ENCODE results near the gene CDK8.
"Not testable (repeated sequence)": the region's sequence is repeated elsewhere in the genome, so short reads cannot be mapped to it uniquely, and the experiment has no call there.

Gene CDK8

DNA sequence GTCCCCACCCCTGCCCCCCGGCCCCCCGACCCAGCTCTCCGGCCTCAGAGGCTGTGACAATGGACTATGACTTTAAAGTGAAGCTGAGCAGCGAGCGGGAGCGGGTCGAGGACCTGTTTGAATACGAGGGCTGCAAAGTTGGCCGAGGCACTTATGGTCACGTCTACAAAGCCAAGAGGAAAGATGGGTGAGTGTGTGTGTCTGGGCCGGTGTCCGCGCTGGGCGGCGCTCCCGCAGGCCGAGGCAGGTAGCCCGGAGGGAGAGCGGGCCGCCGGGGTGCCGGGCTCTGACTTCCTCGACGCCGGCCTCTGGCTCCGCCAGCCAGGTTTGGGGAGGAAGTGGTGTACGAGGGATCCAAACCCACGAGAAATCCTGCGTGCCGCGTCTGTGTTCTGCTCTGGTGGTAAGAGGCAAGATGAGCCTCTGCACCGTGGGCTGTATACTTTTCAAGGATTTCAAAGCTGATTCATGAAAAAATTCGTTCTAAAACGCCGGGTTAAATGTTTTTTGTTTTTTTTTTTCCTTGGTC lies 718 bp downstream of the CDK8 start:
- DNase-seq: no peak

DNA sequence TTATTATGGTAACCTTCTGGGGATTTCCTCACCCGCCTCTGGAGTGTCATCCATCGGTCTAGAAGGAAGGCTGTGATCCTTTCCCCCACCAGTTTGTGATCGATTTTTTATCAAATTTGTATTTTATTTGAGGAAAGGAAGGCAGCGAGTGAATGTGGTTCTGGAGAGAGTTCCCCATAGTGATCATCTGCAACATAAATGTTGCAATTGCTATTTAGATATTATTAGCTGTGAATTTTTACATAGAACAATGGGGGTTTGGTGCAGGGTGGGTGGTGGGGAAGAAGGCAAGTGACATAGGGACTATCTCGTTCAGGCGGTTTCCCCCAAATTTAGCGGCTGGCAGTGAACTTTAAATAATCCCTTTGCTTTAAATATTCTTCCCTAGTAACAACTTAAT lies 1.2 kb downstream of the CDK8 start:
- DNase-seq: no peak

DNA sequence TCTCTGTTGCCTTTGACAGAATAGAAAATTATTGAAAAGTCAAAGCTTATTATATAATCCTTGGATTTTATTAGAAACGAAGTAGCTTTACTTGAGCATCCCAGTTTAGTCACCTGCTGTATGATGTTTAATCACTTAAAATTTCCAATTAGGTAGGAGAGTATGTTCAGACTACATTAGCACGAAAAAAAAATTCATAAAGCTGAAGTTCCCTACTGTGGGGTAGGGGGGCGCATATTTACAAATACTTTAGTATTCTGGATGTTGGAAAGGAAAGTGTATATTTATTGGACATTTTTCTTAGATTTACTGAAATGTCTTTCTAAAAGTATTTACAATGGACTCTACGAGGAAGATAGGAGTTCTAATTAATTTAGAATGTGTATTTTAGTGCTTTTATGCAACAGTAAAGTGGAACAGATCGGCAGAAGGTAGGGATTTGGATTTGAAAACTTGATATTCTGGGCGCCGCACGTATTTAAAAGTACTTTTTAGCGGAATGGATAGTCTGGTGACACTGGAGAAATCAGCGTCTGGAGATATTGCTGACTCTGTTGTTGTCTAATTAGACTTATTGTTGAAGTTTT lies 1.9 kb downstream of the CDK8 start:
- peak; percentile 28 for DNase-seq

DNA sequence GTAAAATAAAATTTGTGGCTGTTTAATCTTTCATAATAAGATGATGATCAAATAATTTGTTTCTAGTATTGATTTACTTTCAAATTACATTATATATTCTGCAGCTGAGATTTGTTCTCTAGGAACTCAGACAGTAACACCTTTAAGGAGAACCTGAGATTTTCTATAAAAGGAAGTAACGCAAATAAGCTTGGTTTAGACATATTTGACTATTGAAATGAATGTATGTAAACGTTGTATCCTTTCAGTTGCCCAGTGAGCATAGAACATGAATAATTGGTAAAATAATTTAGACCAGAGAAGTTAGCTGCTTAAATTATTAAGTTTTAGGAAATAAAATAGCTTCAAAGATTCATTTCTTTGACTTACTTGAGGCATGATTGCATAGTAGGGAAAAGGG lies 3.1 kb downstream of the CDK8 start:
- no peak for DNase-seq

GRCh38 chr13:26259634-26260033 lies 5.7 kb downstream of the CDK8 start:
- no peak for DNase-seq

GRCh38 chr13:26262156-26262555 lies 8.2 kb downstream of the CDK8 start:
- no peak for DNase-seq

- no peak for DNase-seq
Observed at GRCh38 chr13:26266311-26266710, 12.4 kb downstream of the CDK8 start.

- DNase-seq: no peak
Observed at GRCh38 chr13:26270707-26271106, 16.8 kb downstream of the CDK8 start.

- DNase-seq: no peak
Observed at GRCh38 chr13:26272621-26273020, 18.7 kb downstream of the CDK8 start.

DNA sequence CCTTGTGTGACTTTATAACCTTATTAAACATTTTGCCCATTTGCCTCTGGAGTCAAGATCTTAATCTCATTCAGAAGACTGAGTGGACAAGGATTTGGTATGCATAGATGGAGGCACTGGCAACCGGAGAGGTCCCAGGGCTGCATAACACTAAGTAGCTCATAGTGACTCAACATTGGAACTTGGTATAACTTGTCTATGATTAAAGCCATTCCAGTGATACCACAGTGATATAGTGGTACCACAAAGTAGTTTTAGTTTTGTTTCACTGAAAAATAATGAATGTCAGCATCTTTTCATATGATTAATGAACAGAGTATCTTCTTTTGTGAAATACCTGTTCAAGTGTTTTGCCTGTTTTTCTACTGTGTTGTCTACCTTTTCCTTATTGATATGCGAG lies 26.4 kb downstream of the CDK8 start:
- no peak for DNase-seq

GRCh38 chr13:26280822-26281221 lies 26.9 kb downstream of the CDK8 start:
- no peak for DNase-seq

DNA sequence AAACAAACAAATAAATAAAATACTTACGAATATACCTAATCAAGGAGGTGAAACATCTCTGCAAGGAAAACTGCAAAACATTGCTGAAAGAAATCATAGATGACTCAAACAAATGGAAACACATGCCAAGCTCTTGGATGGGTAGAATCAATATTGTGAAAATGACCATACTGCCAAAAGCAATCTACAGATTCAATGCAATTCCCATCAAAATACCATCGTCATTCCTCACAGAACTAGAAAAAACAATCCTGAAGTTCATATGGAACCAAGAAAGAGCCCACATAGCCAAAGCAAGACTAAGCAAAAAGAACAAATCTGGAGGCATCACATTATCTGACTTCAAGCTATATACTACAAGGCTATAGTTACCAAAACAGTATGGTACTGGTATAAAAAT lies 32.0 kb downstream of the CDK8 start:
- not testable (repeated sequence) for DNase-seq

DNA sequence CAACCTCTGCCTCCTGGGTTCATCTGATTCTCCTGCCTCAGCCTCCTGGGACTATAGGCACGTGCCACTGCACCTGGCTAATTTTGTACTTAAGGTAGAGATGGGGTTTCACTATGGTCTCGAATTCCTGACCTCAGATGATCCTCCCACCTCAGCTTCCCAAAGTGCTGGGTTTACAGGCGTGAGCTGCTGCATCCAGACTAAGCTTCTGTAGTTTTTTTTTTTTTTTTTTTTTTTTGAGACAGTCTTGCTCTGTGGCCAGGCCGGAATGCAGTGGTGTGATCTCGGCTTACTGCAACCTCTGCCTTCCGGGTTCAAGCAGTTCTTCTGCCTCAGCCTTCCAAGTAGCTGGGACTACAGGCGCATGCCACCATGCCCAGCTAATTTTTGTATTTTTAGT lies 34.9 kb downstream of the CDK8 start:
- DNase-seq: not testable (repeated sequence)

- DNase-seq: no peak
Observed at GRCh38 chr13:26295812-26296211, 41.9 kb downstream of the CDK8 start.

DNA sequence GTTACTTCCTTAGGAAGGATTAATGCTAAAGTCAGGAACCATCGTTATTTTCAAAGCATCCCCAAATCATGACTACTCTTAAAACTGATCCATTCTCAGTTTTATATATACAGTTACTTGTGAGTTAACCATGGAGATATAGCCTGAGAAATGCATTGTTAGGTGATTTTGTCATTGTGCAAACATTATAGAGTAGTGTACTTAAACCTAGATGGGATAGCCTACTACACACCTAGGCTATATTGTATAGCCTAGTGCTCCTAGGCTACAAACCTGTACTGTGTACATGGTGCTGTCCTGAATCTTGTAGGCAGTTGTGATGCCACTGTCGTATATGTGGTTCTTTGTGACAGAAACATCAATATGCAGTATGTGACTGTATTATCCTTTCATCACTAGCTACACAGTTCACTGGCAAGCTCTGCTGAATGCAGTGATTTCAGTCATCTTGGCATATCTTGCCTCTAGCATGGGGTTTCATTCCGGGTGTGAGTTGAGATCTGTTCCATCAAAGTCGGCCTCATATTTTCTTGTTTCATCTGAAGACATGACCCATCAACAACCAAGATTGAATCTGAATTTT lies 45.3 kb downstream of the CDK8 start:
- DNase-seq: no peak

DNA sequence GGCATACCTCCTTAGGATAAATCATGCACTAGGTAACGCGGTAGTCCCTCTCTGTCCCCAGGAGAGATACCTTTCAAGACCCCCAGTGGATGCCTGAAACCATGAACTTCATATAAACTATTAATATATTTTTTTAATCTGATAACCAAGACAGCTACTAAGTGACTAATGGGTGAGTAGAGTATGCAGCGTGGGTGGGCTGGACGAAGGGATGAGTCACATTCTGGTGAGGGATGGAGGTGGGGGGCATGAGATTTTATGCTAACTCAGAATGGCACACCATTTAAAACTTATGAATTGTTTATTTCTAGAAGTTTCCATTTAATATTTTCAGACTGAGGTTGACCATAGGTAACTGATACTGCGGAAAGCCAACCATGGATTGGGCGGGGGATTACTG lies 46.2 kb downstream of the CDK8 start:
- no peak for DNase-seq

GRCh38 chr13:26305676-26306075 lies 51.7 kb downstream of the CDK8 start:
- DNase-seq: no peak

- no peak for DNase-seq
Observed at GRCh38 chr13:26307701-26308100, 53.8 kb downstream of the CDK8 start.

- DNase-seq: no peak
Observed at GRCh38 chr13:26308250-26308649, 54.3 kb downstream of the CDK8 start.

GRCh38 chr13:26308836-26309235 lies 54.9 kb downstream of the CDK8 start:
- DNase-seq: no peak

GRCh38 chr13:26310003-26310402 lies 56.1 kb downstream of the CDK8 start:
- no peak for DNase-seq

GRCh38 chr13:26310470-26310869 lies 56.5 kb downstream of the CDK8 start:
- DNase-seq: no peak

DNA sequence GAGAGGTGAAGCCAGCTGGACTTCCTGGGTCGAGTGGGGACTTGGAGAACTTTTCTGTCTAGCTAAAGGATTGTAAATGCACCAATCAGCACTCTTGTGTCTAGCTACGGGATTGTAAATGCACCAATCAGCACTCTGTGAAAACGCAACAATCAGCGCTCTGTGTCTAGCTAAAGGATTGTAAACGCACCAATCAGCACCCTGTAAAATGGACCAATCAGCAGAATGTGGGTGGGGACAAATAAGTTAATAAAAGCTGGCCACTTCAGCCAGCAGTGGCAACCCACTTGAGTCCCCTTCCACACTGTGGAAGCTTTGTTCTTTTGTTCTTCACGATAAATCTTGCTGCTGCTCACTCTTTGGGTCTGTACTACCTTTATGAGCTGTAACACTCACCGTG lies 58.1 kb downstream of the CDK8 start:
- DNase-seq: not testable (repeated sequence)

DNA sequence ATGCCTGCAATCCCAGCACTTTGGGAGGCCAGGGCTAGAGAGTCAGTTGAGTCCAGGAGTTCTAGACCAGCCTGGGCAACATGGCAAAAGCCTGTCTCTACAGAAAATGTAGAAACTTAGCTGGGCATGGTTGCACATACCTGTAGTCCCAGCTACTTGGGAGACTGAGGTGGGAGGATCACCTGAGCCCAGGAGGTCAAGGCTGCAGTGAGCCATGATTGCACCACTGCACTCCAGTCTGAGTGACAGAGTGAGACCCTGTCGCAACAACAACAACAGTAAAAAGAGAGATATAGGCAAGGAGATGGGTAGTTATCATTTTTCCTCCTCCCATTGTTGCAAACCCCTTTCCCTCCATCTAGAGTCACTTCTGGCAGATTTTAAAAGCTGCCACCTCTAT lies 62.2 kb downstream of the CDK8 start:
- DNase-seq: not testable (repeated sequence)

DNA sequence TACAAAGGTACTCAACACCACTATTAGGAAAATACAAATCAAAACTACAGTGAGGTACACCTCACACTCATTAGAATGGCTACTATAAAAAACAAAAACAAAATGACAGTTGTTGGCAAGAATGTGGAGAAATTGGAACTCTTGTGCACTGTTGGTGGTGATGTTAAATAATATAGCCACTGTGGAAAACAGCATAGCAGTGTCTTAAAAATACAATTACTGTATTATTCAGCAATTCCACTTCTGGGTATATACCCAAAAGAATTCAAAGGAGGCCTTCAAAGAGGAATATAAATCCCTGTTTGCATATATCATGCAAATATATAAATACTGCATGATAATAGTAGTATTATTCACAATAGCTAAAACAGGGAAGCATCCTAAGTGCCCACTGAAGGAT lies 66.8 kb downstream of the CDK8 start:
- no peak for DNase-seq
